Measurements from ENCODE around the gene ASXL3.

The ASXL3 gene

DNA sequence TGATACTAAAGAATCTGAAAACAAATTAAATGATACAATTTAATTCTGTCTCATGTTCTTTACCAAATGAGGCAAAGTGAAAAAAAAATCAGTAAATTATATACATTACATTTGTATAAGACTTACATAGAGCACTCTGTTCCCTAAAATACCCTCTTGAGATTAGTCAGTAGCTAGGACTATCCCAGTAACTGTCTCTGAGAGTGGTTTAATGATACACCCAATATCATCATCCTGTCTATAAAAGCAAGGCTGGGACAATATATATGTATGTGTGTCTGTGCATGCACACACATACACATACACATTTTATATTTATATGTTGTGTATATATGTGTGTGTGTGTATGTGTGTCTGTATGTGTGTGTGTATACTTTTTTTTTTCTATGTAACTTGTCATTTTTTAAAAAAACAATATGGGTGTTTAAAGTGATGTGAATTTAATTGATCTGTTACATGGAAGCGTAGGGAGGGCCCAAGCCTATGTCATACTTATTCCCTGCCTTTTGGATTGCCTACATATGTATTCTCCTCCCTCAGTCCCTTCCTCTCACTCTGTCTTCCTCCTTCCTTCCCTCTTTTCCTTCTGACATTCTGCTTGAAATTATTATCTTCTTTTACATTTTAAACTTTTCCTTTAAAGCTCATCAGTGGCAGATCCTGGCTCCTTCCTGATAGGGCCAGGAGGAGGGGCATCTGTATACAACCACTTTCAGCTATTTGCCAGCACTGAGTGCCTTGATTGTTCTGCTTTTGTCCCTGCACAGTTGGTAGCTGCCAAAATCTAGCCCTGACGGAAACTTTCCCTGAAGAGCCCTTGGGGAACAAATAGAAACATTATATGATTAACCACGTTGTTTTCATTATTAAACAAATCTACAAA is 6.8 kb downstream of the ASXL3 start:
- no peak for DNase-seq

- DNase-seq: no peak
Observed at GRCh38 chr18:33585431-33585775, 7.4 kb downstream of the ASXL3 start.

- DNase-seq: no peak
Observed at GRCh38 chr18:33588361-33588760, 10.3 kb downstream of the ASXL3 start.

- no peak for DNase-seq
Observed at GRCh38 chr18:33593261-33593660, 15.2 kb downstream of the ASXL3 start.

DNA sequence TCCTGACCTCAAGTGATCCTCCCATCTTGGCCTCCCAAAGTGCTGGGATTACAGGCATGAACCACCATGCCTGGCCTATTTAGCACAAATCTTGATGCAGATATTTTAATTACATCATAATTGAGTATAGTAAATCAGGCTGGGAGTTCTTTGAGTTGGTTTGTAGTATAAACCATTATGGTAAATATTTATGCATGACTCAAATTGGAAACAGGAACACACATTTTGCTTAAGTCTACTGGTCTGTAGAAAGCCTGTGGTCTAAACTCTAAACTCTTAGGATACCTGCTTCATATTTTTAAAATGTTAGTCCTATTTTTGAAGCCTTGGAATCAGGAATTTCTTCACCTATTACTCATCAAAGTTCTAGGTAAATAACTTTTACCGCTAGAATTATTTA is 16.8 kb downstream of the ASXL3 start:
- DNase-seq: no peak

- no peak for DNase-seq
Observed at GRCh38 chr18:33596178-33596854, 18.3 kb downstream of the ASXL3 start.

DNA sequence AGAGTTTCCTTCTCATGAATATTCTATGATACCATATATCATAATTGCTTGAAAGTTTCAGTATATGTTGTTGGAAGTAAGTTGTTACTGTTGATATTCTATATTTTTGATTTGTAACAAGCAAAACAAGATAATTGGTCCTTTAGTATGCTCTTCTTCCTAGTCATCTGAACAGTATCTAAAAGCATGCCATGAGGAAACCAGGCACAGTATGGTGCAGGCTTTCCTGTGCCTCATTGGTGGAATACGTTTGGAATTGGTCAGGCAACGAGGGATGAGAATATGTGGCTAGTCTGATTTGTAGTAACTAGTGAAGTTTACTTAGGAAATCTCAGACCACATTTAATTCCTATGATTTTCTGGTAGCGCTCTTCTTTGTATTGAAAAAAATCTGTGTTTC is 22.8 kb downstream of the ASXL3 start:
- no peak for DNase-seq

- no peak for DNase-seq
Observed at GRCh38 chr18:33603454-33603853, 25.4 kb downstream of the ASXL3 start.

DNA sequence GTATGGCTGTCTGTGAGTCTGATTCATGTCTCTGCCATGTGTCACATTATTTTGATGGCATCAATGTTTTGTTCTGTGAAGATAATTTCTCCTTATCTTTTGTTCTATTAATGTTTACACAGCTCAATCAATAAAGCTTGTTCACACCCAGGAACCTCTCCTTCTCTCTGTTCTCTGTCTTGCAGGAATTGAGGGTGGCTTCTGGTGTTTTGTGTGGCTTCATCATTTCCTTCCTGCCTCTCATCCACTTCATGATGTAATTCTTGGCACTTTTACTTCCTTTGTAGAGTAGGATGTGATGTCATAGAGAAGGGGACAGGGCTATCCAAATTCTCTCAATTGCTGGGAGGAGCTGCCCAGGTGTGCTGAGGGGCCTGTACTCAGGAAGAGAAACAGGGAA is 27.2 kb downstream of the ASXL3 start:
- DNase-seq: no peak

- DNase-seq: no peak
Observed at GRCh38 chr18:33606621-33607020, 28.6 kb downstream of the ASXL3 start.

DNA sequence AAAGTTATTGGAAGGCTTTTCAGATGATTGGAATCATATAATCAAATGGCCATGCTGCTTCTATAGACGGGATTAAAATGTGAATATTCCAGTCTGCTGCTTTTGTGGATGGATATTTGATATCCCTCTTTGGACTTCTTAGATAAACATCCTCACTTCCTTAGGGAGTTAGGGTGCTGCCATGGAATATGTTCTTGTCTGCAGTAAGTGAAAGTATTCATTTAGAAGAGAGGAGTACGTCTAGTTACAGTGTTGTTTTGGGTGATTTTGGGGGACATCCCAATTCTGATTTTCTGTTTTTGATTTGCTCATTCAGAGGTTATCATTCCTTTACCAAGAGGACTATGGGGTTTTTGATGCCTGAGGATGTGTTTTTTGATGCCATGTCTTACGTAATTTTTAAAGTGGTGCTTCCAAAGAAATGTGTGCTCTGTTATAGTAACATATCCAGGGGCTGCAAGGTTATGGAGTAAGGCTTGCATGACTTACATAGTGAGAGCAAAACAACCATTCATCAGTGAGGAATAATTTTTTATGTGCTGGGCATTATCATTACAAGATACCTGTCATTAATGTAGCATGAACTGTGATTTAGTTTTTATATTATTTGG is 33.6 kb downstream of the ASXL3 start:
- DNase-seq: no peak

GRCh38 chr18:33612632-33613031 is 34.6 kb downstream of the ASXL3 start:
- no peak for DNase-seq

- no peak for DNase-seq
Observed at GRCh38 chr18:33616556-33616955, 38.5 kb downstream of the ASXL3 start.

- no peak for DNase-seq
Observed at GRCh38 chr18:33627114-33627513, 49.1 kb downstream of the ASXL3 start.

- DNase-seq: no peak
Observed at GRCh38 chr18:33630476-33630875, 52.5 kb downstream of the ASXL3 start.

GRCh38 chr18:33641141-33641540 is 63.1 kb downstream of the ASXL3 start:
- no peak for DNase-seq

GRCh38 chr18:33644494-33644893 is 66.5 kb downstream of the ASXL3 start:
- no peak for DNase-seq

DNA sequence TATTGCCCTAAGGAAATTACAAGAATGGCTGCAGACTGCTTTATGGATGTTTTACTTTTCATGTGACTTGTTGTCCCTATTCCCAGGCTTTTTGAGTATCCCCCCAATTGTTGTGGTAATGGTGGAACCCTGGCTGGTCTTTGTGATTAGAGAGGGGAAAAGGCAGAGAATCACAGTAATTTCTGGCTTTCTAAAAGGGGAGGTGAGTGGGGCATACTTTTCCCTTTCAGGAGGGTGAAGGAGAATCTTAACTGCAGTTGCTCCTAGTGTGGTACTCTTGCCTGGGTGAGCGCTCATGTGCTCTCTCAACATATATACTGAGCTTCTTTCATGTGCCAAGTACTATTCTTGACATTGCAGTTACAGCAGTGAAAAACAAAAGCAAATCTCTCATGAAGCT is 69.3 kb downstream of the ASXL3 start:
- no peak for DNase-seq

DNA sequence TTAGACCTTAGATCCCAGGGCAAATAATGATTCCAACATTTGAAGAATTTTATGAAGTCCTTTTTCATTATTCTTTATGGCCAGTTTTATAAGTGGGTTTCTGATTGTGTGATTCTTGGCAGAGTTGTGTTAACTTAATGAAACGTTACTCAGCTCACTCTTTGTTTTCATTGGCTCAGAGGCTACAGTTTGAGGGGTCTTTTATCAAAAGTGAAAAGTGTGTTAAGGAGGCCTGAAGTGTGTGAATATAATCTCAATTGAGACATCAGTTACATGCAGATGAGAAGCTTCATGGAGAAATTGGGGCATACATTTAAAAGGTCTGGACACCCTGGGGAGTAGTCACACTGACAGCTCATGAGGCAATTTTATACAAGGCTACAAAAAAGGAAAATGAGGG is 74.6 kb downstream of the ASXL3 start:
- DNase-seq: no peak

GRCh38 chr18:33653231-33653630 is 75.2 kb downstream of the ASXL3 start:
- no peak for DNase-seq

DNA sequence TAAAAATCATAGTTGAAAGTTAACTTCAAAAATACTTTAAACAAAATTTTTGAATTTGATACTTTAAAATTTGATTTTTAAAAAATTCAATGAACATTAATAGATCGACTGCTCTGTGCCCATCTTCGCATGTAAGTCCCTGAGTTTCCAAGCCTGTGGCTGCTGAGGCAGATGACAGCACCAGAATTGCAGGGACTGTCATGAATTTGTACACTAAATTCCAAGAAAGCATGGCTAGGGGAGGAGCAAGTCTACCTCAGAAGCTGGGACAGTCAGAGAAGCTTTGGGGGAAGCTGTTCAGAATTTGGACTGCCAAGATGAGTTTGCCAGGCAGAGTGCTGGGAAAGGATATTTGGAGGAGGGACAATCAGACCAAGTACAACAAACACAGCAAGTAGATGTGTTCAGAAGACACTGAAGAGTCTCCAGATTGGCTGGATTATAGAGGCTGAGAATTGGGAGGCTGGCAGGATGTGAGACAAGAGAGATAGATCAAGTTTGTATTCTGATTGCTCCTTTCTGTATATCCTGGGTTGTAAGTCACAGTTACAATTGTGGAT is 79.0 kb downstream of the ASXL3 start:
- no peak for DNase-seq

- DNase-seq: no peak
Observed at GRCh38 chr18:33660696-33661310, 82.8 kb downstream of the ASXL3 start.

GRCh38 chr18:33664241-33664874 is 86.3 kb downstream of the ASXL3 start:
- no peak for DNase-seq
